OCI-M2 (cell line): ENCODE data around the gene INPP5D.

Experiments
- DNase-seq: peaks from one replicate; lab custom pipeline; 2025; ENCODE audit not compliant: unreplicated experiment; lab: John Stamatoyannopoulos, UW

Gene INPP5D

DNA sequence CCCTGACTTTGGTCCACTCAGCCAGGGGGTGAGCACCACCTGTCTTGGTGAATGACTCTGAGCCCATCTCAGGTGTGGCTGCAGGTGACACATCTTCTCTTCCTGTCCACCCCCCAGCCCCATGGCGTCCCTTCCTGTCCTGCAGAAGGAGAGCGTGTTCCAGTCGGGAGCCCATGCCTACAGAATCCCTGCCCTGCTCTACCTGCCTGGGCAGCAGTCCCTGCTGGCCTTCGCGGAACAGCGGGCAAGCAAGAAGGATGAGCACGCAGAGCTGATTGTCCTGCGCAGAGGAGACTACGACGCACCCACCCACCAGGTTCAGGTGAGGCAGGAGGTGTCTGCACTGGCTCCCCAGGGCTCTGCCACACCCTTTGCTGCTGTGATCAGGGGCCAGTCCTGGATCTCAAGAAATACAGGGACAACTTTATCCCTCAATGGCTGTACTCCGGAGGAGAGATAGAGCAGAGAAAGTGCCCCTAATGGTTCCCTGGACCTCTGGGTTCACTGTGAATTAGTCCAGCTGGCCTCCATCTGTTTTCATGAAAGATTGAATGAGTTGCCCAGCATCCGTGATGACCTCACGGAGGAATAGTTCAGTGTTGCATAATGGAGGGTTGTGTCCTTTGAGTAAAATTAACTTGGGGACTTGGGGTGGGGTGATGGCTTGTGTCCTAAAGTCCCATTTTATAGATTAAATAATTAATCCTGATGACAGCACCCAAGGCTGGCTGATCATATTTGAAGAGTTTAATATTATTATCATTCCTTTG is 27.4 kb upstream of the INPP5D start, which contains the start of gene NEU2:
TSS of gene NEU2 (plus strand) at position 122 of the 770 bp plus-strand sequence. CDS start at position 122, 0 bp downstream.
- no peak for DNase-seq

DNA sequence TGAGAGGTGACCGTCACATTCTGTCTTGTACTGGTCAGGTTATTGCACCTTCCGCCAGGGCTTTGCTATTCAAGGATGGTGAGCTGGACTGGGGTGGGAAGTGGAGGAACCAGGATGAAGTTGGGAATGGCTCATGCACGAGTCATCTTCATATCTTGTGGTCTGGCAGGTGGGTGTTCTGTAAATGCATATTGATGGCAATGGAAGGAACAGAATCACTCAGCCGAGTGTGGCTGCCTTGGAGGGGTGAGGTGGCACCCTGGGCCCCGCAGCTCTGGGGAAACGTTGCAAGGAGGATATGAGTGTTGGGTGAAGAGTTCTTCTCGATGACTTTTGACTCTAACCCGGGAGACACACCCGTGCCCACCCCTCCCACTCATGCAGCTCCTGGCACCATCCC is 26.5 kb upstream of the INPP5D start:
- no peak for DNase-seq

DNA sequence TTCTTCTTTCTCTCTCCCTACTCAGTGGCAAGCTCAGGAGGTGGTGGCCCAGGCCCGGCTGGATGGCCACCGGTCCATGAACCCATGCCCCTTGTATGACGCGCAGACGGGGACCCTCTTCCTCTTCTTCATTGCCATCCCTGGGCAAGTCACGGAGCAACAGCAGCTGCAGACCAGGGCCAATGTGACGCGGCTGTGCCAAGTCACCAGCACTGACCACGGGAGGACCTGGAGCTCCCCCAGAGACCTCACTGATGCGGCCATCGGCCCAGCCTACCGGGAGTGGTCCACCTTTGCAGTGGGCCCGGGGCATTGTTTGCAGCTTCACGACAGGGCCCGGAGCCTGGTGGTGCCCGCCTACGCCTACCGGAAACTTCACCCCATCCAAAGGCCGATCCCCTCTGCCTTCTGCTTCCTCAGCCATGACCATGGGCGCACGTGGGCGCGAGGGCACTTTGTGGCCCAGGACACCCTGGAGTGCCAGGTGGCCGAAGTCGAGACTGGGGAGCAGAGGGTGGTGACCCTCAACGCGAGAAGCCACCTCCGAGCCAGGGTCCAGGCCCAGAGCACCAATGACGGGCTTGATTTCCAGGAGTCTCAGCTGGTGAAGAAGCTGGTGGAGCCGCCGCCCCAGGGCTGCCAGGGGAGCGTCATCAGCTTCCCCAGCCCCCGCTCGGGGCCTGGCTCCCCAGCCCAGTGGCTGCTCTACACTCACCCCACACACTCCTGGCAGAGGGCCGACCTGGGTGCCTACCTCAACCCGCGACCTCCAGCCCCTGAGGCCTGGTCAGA is 25.9 kb upstream of the INPP5D start:
- DNase-seq, result no peak

DNA sequence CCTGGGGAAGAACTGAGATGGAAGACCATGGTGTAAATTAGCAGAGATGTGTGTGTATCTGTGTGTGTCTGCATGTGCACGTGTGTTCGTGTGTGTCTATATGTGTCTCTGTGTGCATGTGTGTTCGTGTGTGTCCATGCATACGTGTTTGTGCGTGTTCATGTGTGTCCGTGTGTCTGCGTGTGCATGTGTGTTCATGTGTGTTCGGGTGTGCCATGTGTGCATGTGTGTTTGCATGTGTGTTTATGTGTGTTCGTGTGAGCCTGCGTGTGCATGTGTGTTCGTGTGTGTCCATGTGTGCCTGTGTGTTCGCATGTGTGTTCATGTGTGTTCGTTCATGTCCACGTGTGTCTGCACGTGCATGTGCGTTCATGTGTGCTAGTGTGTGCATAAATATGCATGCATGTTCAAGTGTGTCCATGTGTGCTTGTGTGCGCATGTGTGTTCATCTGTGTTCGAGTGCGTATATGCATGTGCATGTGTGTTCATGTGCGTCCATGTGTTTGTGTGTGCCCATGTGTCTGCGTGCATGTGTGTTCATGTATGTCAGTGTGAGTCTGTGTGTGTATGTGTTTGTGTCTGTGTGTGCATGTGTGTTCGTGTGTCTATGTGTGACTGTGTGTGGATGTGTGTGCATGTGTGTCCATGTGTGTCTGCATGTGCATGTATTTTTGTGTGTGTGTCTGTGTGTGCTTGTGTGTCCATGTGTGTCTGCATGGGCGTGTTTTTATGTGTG is 24.5 kb upstream of the INPP5D start:
- no peak for DNase-seq

DNA sequence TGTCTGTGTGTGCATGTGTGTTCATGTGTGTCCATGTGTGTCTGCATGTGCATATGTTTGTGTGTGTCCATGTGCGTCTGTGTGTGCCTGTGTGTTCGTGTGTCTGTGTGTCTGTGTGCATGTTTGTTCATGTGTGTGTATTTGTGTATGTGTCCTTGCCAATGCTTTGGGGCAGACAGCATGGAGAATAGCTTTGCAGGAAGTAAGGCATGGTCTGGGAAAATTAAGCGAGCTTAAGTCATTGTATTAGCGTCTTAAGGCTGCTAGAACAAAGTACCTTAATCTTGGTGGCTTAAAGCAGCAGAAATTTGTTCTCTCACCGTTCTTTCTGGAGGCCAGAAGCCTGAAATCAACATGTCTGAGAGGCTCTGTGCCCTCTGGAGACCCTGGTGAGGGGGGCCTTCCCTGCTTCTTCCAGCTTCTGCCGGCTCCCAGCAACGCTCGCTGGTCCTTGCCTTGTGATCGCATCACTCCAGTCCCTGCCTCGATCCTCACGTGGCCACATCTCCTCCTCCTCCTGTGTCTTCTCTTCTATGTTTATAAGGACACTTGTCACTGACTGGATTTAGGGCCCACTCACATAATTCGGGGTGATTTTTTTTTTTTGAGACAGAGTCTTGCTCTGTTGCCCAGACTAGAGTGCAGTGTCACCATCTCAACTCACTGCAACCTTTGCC is 23.8 kb upstream of the INPP5D start:
- no peak for DNase-seq

DNA sequence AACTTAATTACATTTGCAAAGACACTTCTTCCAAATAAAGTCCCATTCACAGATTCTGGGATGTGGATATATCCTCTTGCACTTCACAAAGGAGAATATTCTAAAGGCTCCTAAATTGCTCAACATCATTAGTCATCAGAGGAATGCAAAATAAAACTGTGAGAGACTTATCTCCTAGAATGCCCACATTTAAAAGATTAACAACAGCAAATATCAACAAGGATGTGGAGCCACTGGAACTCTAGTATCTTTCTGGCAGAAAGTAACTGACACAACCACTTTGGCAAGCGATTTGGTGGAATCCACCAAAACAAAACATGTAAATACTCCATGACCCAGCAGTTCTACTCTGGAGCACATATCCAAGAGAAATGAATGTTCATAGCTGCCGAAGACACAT is 23.1 kb upstream of the INPP5D start:
- no peak for DNase-seq

DNA sequence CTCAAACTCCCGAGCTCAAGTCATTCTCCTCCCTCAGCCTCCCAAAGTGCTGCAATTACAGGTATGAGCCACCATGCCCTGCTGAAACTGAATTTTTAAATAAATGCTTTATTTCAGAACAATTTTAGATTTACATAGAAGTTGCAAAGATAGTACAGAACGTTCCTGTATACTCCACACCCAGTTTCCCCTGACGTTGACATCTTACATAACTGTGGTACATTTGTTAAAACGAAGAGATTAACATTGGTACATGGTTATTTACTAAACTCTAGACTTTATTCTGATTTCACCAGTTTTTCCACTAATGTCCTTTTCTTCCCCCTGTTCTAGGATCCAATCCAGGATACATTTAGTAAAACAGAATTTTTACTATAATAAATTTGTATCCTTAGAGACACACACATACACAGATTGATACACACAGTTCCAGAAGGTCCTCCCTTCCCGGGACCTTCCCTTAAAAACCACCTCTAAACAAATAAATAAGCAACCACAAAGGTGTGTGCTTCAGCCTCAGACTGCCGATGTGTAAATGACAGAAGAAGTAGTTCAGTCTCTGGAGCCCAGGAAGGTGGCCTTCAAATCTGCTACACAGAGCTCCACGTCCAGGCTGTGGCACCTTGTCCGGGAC is 20.8 kb upstream of the INPP5D start:
- DNase-seq, result no peak

DNA sequence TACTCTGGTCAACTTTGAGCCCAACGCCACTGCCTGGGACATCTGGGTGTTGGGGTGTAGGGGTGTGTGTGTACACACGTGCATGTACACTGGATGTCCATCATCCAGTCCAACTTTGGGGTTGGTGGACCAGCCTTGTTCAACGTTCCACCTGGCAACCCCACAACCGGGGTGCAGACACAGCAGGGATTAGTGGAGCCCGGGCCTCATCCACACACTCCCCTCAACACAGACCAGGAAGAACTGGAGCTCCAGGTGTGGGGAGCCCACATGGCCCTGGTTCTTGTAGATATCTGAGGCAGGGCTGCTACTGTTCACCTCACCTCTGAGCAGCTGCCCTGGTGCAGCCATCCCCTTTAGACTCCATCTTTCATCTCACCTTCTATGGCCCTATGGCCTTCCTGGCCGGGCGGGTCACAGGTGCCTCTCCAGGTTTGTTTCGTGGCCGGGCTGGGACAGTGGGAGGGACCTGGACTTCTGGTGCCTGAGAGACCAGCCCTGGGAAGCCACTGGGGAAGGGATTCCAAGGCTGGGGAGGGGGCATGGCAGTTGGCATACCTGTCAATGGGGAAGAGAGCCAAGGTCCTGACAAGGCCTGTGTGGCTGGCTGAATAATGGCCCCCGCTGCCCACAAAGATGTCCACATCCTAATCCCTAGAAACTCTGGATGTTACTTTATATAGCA is 20.2 kb upstream of the INPP5D start:
- DNase-seq, result no peak

DNA sequence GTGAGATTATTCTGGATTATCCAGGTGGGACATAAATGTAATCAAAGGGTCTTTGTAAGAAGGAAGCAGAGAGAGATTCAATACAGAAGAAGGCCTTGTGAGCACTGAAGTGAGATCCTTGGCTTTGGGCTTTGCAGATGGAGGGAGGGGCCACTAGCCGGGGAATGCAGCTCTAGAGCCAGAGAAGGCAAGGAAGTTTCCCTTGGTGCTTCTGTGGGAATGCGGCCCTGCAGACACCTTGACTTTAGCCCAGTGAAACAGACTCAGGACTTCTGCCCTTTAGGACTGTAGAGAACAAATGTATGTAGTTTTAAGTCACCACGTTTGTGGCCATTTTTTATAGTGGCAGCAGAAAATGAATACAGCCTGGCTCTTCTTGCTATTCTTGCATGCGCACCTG is 19.6 kb upstream of the INPP5D start:
- DNase-seq, result no peak

DNA sequence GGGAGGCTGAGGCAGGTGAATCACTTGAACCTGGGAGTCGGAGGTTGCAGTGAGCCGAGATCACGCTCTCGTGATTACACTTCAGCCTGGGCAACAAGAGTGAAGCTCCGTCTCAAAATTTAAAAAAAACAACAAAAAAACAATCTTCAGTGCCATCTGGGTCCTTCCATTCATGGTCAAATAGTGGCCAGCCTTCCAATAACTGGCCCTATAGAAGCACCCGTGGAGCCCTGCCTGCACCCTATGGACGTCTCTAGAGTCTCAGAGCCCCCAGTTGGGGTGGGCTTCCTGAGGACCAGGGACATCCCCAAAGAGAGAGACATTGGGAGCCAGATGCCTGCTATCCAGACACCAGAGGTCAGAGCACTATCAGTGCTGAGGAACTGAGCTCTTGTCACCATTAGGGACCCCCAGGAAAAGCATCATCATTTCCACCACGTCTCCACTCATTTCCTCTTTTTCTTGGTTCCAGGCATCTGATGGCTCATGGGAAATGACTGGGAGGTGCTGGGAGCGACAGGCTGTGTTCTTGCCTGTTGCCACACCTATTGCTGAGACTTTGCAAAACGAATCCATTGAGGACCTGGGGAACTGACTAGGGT is 18.3 kb upstream of the INPP5D start:
- DNase-seq, result no peak

DNA sequence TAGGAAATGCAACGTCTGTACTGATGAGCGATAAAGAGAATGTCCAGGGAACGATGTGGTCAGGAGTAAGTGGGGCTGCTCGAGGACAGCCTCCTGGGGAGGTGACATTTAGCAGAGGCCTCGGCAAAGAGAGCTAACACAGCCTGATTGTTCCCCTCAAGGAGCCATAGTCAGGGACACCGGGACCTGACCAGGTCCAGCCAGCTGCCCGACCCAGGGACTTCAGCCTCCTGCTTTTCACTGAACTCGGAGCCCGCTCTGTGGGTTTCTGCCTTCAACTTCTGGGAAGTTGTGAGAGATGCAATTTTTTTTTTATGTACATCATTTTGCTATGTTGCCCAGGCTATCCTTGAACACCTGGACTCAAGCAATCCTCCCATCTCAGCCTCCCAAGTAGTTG is 17.6 kb upstream of the INPP5D start:
- DNase-seq, result no peak

DNA sequence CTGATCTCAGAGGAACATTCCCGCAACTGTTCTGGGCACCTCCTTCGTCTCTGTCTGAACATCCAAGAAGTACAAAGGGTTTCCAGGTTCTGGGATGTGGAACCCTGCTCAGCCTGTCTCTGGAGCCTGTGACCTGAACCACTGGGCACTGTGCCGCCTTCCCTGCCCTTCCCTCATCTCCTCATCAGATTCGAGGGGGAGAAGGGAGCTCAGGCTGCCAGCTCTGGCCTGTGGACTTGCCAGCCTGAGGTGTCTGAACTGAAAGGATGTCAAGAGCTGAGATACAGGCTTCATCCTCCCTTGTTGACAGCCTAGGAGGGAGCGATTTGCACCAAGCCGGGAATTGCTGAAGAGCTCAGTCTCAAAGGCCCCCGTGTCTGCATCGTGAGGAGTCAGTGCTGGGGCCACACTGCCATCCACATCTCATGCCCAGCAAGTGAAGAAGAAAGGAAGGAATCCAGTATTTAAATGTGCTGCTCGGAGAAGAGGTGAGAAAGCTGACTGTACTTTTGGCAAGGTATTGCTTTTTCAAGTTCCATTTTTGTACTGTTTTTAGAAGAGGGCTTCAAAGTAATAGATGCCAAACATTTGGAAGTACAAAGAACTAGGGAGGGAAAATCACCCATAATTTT is 15.1 kb upstream of the INPP5D start:
- no peak for DNase-seq

DNA sequence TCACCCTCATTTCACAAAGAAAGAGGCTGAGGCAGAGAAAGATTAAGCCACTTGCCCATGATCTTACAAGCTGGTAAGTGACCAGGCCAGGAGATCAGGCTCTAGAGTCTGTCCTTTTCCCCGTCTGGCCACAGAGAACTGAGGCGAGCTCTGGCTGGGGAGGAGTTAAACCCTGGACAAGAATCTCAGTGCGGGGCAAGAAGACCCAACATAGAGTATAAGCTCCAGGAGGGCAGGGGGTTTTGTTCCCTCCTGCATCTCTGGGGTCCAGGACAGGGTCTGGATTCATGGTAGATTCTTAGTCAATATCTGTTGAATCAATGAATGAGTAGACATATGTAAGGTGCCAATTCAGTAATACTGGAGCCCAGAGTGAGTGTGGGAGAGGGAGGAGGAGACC is 12.9 kb upstream of the INPP5D start:
- no peak for DNase-seq

DNA sequence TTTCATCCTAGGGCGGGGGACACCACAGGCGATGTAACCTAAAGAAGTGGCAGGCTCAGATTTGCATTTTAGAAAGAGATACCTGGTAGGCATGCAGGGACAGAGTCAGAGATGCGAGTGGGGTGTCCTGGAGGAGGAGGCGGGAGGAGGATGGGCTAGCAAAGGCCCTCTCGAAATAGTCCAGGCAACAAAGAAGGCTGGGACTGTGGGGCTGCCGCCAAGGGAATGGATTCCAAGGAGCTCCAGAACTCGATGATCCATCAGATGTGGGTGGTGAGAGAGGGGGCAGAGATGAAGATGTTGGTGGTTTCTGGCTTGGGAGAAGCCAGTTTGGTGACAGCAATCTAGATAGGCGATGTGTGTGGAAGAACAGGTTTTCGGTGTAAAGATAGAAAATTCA is 12.5 kb upstream of the INPP5D start:
- DNase-seq, result no peak

DNA sequence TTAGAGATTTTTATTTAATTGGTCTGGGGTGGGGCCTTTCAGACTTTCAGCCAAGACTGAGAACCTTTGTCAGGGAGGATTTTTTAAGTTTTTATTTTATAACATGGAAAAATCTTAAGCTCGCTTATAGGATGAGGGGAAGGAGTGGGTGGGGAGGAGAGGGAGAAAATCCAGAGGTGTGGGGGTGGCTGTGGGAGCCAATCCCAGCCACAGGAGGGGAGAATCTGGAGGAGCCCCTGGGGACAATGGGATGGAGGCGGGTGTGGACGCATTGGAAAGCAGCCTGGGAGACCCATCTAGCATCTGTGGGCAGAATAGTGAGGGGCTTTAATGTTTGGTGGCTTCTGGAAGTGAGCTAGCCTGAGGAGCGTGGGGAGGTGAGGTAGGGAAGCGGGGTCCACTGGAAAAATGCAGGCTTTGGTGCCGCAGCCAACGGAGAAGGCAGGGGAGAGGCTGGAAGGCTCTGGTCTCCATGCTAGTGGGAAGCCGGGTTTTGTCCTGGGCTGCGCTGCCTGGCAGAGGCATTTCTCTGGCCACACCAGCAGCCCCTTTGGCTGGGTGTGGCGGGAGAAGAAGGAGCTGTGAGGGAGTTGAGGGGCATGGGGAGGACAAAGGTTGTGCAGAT is 11.5 kb upstream of the INPP5D start:
- DNase-seq, result no peak

DNA sequence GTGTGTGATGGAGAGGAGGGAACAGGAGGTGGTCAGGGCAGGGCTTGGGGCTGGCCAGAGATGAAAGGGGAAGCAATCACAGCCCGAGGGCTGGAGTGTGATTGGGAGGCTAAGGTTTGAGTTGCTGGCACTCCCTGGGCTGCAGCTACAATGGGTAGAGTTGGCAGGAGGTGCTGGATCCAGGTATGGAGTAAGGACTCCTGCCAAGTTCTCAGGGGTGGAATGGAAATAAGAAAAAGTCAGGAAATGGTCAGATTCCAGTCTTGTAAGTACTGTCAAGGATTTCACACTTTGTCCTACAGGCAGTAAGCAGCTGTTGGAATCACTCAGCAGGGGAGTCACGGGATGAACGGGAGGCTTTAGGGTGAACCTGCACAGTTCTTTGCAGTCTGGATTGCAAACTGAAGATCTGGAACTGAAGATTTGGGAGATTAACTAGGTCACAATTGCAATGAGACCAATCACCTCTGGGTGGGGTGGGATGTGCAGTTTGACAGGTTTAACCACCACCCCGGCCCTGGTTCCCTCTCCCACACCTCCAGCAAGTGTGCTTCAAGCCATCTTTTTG is 10.9 kb upstream of the INPP5D start:
- DNase-seq, result no peak

DNA sequence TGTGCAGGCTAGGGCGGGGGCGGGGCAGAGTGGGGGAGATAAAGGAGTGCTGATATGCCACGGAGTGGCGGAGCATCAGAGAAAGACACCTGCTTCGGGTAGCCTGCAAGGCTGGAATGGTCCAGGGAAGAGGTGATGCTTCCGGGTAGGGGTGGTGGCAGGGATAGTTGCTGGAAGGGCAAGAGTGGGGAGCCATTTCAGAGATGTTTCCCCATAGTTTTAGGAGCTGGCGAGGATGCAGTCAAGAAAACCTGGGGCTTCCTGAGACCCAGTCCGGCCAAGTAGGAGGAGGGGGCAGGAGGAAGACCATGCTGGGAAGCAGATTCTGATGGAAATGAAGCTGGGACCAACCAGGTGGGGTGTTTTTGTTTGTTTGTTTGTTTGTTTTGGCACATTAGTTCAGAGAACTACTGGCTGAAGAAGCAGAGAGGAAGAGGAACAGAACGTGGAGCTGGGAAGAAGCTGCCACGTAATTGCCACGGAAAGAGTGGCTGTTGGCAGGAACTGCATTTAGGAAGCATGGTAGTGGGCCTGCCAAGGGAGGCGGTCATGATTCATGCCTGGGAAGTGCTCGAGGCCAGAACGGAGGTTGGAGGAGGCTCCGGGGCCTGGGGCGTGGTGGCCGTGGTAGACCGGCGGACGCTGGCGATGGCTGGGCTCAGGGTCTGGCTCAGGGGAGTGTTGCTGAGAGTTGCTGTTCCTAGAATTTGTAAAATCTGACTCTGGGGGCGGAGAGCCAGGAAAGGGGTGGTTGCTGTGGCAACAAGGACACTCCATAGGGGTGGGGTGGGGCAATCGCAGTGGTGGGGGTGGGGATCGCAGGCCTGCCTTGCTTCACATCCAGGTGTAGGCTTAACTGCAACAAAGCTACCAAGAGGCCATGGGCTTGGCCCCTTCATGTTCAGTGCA is 8.6 kb upstream of the INPP5D start:
- no peak for DNase-seq
